Ishikawa (cell line): Measurements from ENCODE around the gene NOTCH1.

ENCODE experiments used
- CEBPB ChIP-seq: IDR thresholded peaks from 2 replicates; pipeline ENCODE4 v1.6.1; 2012
- CREB1 ChIP-seq: IDR thresholded peaks from 2 replicates; pipeline ENCODE4 v1.6.1; 2012; ENCODE audit warnings: low read depth
- EGR1 ChIP-seq: IDR thresholded peaks from 2 replicates; pipeline ENCODE4 v1.6.1; 2012
- EP300 ChIP-seq: IDR thresholded peaks from 2 replicates; pipeline ENCODE4 v1.6.1; 2012; ENCODE audit warnings: borderline replicate concordance
- FOXM1 ChIP-seq: IDR thresholded peaks from 2 replicates; pipeline ENCODE4 v1.6.1; 2012; ENCODE audit warnings: low read depth, borderline replicate concordance
- TAF1 ChIP-seq: IDR thresholded peaks from 2 replicates; pipeline ENCODE4 v1.6.1; 2012; ENCODE audit warnings: low read depth, mild to moderate bottlenecking
- TF ChIP-seq, protein P1 (sequence below): IDR thresholded peaks from 2 replicates; pipeline ENCODE4 v1.6.1; 2012; ENCODE audit warnings: low read depth, mild to moderate bottlenecking
- TF ChIP-seq, protein P2 (sequence below): IDR thresholded peaks from 2 replicates; pipeline ENCODE4 v1.6.1; 2012

DNA sequence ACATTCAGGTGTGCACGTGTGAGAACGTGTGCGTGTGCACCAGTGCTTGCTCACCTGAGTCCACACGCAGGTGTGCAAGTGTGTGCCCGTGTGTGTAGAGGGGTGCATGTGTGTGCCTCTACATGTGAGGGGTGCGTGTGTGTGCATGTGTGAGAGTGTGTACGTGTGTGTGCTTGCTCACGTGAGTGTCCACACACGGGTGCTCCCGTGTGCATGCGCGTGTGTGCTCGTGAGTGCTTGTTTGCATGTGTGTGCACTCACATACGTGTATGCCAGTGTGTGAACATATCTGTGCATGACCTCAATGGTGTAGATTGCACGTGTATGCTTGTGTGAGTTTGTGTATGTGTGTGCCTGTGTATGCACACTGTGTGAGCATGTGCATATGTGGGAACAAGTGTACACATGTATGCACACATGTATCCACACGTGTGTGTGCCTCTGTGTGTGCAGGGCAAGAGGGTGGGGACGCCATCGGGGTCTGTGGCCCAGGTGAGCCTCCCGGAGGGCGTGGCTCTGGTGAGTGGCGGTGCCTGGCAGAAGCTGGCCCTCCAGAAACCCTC is 40.6 kb upstream of the NOTCH1 start:
- no peak for TF ChIP-seq CREB1
- no peak for TF ChIP-seq FOXM1
- TF ChIP-seq, protein P1, sequence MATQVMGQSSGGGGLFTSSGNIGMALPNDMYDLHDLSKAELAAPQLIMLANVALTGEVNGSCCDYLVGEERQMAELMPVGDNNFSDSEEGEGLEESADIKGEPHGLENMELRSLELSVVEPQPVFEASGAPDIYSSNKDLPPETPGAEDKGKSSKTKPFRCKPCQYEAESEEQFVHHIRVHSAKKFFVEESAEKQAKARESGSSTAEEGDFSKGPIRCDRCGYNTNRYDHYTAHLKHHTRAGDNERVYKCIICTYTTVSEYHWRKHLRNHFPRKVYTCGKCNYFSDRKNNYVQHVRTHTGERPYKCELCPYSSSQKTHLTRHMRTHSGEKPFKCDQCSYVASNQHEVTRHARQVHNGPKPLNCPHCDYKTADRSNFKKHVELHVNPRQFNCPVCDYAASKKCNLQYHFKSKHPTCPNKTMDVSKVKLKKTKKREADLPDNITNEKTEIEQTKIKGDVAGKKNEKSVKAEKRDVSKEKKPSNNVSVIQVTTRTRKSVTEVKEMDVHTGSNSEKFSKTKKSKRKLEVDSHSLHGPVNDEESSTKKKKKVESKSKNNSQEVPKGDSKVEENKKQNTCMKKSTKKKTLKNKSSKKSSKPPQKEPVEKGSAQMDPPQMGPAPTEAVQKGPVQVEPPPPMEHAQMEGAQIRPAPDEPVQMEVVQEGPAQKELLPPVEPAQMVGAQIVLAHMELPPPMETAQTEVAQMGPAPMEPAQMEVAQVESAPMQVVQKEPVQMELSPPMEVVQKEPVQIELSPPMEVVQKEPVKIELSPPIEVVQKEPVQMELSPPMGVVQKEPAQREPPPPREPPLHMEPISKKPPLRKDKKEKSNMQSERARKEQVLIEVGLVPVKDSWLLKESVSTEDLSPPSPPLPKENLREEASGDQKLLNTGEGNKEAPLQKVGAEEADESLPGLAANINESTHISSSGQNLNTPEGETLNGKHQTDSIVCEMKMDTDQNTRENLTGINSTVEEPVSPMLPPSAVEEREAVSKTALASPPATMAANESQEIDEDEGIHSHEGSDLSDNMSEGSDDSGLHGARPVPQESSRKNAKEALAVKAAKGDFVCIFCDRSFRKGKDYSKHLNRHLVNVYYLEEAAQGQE: no peak
- TF ChIP-seq EP300: no peak
- TF ChIP-seq, protein P2, sequence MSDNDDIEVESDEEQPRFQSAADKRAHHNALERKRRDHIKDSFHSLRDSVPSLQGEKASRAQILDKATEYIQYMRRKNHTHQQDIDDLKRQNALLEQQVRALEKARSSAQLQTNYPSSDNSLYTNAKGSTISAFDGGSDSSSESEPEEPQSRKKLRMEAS: no peak
- no peak for TF ChIP-seq CEBPB
- no peak for TF ChIP-seq EGR1
- no peak for TF ChIP-seq TAF1
